Endothelial cell (in vitro differentiated cells): ENCODE measurements around the gene PTPRE. TPM values are rescaled to one million over a fixed set of nuclear protein-coding genes. Genes with fewer than 3 reads are reported as not detected.

Experiments
- DNase-seq: peaks from one replicate; pipeline ENCODE4 v3.0.0; 2021; ENCODE audit warnings: low spot score
- H3K27ac Mint-ChIP-seq: one replicate; pipeline ENCODE4 v1.8.0; 2021; ENCODE audit warnings: mixed read lengths, inconsistent platforms; ENCODE audit not compliant: unreplicated experiment
- H3K27me3 Mint-ChIP-seq: one replicate; pipeline ENCODE4 v1.8.0; 2021; ENCODE audit warnings: mild to moderate bottlenecking, moderate library complexity, mixed read lengths, inconsistent platforms; ENCODE audit not compliant: unreplicated experiment
- H3K36me3 Mint-ChIP-seq: one replicate; pipeline ENCODE4 v1.8.0; 2021; ENCODE audit warnings: mild to moderate bottlenecking, low read depth, mixed read lengths, inconsistent platforms; ENCODE audit not compliant: unreplicated experiment
- H3K4me1 Mint-ChIP-seq: one replicate; pipeline ENCODE4 v1.8.0; 2021; ENCODE audit warnings: mild to moderate bottlenecking, mixed read lengths, inconsistent platforms; ENCODE audit not compliant: unreplicated experiment
- H3K4me3 Mint-ChIP-seq: one replicate; pipeline ENCODE4 v1.8.0; 2021; ENCODE audit warnings: mild to moderate bottlenecking, mixed read lengths, inconsistent platforms; ENCODE audit not compliant: unreplicated experiment
- H3K9me3 Mint-ChIP-seq: one replicate; pipeline ENCODE4 v1.8.0; 2021; ENCODE audit warnings: mixed read lengths, inconsistent platforms; ENCODE audit not compliant: unreplicated experiment
- CTCF ChIP-seq: fragments of 200-600 bp; sonication (generic); IDR thresholded peaks from one replicate; pipeline ENCODE4 v1.5.0; 2021; ENCODE audit warnings: antibody characterized with exemption; ENCODE audit not compliant: unreplicated experiment
- total RNA-seq: library from RNA; stranded (reverse); fragmentation: NEBNext Ultra II Directional; extraction: Animal tissue kit (Norgen Biotek cat#: 25700); gene quantifications from one replicate; pipeline ENCODE4 v1.2.1, GENCODE V29; 2021; ENCODE audit not compliant: unreplicated experiment

The PTPRE gene
- total RNA-seq, 1 donor from 2014 or later = 117 TPM

GRCh38 chr10:128059982-128060293 is 153.0 kb downstream of the PTPRE start:
- DNase-seq = no peak
- H3K36me3 Mint-ChIP-seq = peaks cover 58% of the 10 kb centered on the region
- no peaks in the 10 kb centered on the region for H3K9me3 Mint-ChIP-seq
- peaks cover 29% of the 10 kb centered on the region for H3K27me3 Mint-ChIP-seq
- peaks cover 70% of the 10 kb centered on the region for H3K4me1 Mint-ChIP-seq
- peak overlapping the region; percentile 94 for H3K27ac Mint-ChIP-seq
- peak overlapping the region; percentile 84 for H3K4me3 Mint-ChIP-seq
- TF ChIP-seq CTCF = no peak

- Mint-ChIP-seq H3K4me1 (peaks cover 74% of the 10 kb centered on the region), H3K27me3 (peaks cover 30% of the 10 kb centered on the region), H3K27ac (peak overlapping the region; percentile 94), H3K36me3 (peaks cover 58% of the 10 kb centered on the region), H3K4me3 (peak overlapping the region; percentile 84), H3K9me3 (no peaks in the 10 kb centered on the region)
- no peak for TF ChIP-seq CTCF
- no peak for DNase-seq
Measured at GRCh38 chr10:128060341-128061250, 153.7 kb downstream of the PTPRE start.

- no peak for TF ChIP-seq CTCF
- Mint-ChIP-seq H3K9me3 (no peaks in the 10 kb centered on the region), H3K27ac (peak overlapping the region; percentile 99), H3K4me3 (peak overlapping the region; percentile 33), H3K4me1 (peaks cover 75% of the 10 kb centered on the region), H3K36me3 (peaks cover 61% of the 10 kb centered on the region), H3K27me3 (peaks cover 32% of the 10 kb centered on the region)
- no peak for DNase-seq
Measured at GRCh38 chr10:128061306-128062300, 154.7 kb downstream of the PTPRE start.

- Mint-ChIP-seq H3K4me1 (peaks cover 81% of the 10 kb centered on the region), H3K27me3 (peaks cover 35% of the 10 kb centered on the region), H3K27ac (peak overlapping the region; percentile 99), H3K4me3 (peak overlapping the region; percentile 37), H3K9me3 (no peaks in the 10 kb centered on the region), H3K36me3 (peaks cover 67% of the 10 kb centered on the region)
- peak; percentile 60 for DNase-seq
- no peak for TF ChIP-seq CTCF
Measured at GRCh38 chr10:128062331-128062880, 155.5 kb downstream of the PTPRE start.
